ENCODE data around the gene PARD6G. TPM values are rescaled to one million over a fixed set of nuclear protein-coding genes. Genes with fewer than 3 reads are reported as not detected.

The PARD6G gene
- total and polyA plus RNA-seq, 2 of the 13 experiments (the other 11 are each of a cell fraction or from before 2014, with no cell fraction given), result 3.6 to 7.4 TPM

DNA sequence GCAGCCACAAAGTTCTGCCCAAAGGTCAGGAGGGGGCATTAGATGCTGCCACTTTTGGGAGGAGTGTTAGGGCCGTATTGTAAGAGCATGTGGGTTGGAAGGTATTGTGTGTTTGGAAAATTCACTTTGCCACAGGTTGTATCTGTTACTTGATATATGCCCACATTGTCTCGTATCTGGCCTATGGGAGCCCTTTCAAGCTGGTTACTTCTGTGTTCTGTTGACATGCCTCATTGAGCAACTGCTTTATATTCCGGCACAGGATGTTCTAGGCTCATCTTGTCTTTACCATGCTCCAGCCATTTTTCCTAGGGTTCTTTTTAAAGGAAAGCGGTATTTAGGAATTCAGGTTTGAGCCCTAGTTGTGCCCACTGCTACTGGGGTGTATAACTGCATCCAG lies 132.3 kb downstream of the PARD6G start:
- no peaks in the 10 kb centered on the region for H3K9me3 ChIP-seq (ENCODE audit: low read length)
- no peak overlapping the region for H3K9ac ChIP-seq (ENCODE audit: insufficient read depth, low read depth, low read length)
- DNase-seq (ENCODE audit: low spot score) (no peak), FAIRE-seq (no peak), ATAC-seq (no peak)
- H3K4me3 ChIP-seq (replicated peaks in 1 of 3; ENCODE audit: insufficient read depth in 1 of 3, low read depth in 2 of 3, low read length in 3 of 3), result no peak overlapping the region
- ChIA-PET CTCF (ENCODE audit: low intra/inter-chr PET ratio, low total read pairs) (no interaction called here), POLR2A (no interaction called here)
- H3K36me3 ChIP-seq (replicated peaks in 1 of 2; ENCODE audit: control insufficient read depth in 1 of 2, insufficient read depth in 2 of 2, low read length in 2 of 2), result peaks cover 5 to 34% of the 10 kb centered on the region in 2 experiments
- H3K27me3 ChIP-seq (ENCODE audit: control insufficient read depth in 1 of 2, insufficient read depth in 2 of 2, low read length in 2 of 2), result no peaks in the 10 kb centered on the region
- intact Hi-C loops (cut with micrococcal nuclease; ENCODE audit: unreplicated experiment), result no loop called here
- H3K27ac ChIP-seq (ENCODE audit: extremely low read length, insufficient read depth, low read length), result no peak overlapping the region
- no peak overlapping the region for H2AFZ ChIP-seq (ENCODE audit: low read length)
- in situ Hi-C loops (cut with HindIII; ENCODE audit: extremely low pct_ligation_motif_present, low pct_unique_long_range_greater_than_20kb), result no loop called here
- peaks cover 76% of the 10 kb centered on the region for H4K20me1 ChIP-seq (ENCODE audit: insufficient read depth, low read length)
- H3K4me2 ChIP-seq (ENCODE audit: low read depth, low read length), result no peak overlapping the region
- no TSS peak for BruUV-seq (replicated peaks)
- 100% methylated on average over 4 of the region's 4 CpGs for WGBS (ENCODE audit: low lambda C conversion rate)
- peaks cover 96% of the 10 kb centered on the region for H3K79me2 ChIP-seq (ENCODE audit: insufficient read depth, low read length)
- H3K4me1 ChIP-seq (ENCODE audit: insufficient read depth, low read length), result peaks cover 86% of the 10 kb centered on the region
- TF ChIP-seq BORCS8-MEF2B (CRISPR knock-in tag; IDR thresholded peaks at IDR 0.05), result no peak
- TF ChIP-seq HOXA7 (CRISPR knock-in tag; IDR thresholded peaks at IDR 0.05), result no peak
- no peak for TF ChIP-seq MEIS2 (CRISPR knock-in tag; IDR thresholded peaks at IDR 0.05)
- no peak for TF ChIP-seq CBFB (CRISPR knock-in tag; IDR thresholded peaks at IDR 0.05)
- no peak for TF ChIP-seq ZNF350 (CRISPR knock-in tag; IDR thresholded peaks at IDR 0.05; ENCODE audit: borderline replicate concordance, low read depth)
- TF ChIP-seq ZNF33B (CRISPR knock-in tag; IDR thresholded peaks at IDR 0.05), result no peak
- TF ChIP-seq, protein P1, sequence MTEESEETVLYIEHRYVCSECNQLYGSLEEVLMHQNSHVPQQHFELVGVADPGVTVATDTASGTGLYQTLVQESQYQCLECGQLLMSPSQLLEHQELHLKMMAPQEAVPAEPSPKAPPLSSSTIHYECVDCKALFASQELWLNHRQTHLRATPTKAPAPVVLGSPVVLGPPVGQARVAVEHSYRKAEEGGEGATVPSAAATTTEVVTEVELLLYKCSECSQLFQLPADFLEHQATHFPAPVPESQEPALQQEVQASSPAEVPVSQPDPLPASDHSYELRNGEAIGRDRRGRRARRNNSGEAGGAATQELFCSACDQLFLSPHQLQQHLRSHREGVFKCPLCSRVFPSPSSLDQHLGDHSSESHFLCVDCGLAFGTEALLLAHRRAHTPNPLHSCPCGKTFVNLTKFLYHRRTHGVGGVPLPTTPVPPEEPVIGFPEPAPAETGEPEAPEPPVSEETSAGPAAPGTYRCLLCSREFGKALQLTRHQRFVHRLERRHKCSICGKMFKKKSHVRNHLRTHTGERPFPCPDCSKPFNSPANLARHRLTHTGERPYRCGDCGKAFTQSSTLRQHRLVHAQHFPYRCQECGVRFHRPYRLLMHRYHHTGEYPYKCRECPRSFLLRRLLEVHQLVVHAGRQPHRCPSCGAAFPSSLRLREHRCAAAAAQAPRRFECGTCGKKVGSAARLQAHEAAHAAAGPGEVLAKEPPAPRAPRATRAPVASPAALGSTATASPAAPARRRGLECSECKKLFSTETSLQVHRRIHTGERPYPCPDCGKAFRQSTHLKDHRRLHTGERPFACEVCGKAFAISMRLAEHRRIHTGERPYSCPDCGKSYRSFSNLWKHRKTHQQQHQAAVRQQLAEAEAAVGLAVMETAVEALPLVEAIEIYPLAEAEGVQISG (CRISPR knock-in tag; IDR thresholded peaks at IDR 0.05), result no peak
- TF ChIP-seq, protein P2, sequence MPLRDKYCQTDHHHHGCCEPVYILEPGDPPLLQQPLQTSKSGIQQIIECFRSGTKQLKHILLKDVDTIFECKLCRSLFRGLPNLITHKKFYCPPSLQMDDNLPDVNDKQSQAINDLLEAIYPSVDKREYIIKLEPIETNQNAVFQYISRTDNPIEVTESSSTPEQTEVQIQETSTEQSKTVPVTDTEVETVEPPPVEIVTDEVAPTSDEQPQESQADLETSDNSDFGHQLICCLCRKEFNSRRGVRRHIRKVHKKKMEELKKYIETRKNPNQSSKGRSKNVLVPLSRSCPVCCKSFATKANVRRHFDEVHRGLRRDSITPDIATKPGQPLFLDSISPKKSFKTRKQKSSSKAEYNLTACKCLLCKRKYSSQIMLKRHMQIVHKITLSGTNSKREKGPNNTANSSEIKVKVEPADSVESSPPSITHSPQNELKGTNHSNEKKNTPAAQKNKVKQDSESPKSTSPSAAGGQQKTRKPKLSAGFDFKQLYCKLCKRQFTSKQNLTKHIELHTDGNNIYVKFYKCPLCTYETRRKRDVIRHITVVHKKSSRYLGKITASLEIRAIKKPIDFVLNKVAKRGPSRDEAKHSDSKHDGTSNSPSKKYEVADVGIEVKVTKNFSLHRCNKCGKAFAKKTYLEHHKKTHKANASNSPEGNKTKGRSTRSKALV (CRISPR knock-in tag; IDR thresholded peaks at IDR 0.05), result no peak
- TF ChIP-seq ZNF780A (CRISPR knock-in tag; IDR thresholded peaks at IDR 0.05), result no peak
- TF ChIP-seq STAT5B (CRISPR knock-in tag; IDR thresholded peaks at IDR 0.05), result no peak
- TF ChIP-seq, protein P3, sequence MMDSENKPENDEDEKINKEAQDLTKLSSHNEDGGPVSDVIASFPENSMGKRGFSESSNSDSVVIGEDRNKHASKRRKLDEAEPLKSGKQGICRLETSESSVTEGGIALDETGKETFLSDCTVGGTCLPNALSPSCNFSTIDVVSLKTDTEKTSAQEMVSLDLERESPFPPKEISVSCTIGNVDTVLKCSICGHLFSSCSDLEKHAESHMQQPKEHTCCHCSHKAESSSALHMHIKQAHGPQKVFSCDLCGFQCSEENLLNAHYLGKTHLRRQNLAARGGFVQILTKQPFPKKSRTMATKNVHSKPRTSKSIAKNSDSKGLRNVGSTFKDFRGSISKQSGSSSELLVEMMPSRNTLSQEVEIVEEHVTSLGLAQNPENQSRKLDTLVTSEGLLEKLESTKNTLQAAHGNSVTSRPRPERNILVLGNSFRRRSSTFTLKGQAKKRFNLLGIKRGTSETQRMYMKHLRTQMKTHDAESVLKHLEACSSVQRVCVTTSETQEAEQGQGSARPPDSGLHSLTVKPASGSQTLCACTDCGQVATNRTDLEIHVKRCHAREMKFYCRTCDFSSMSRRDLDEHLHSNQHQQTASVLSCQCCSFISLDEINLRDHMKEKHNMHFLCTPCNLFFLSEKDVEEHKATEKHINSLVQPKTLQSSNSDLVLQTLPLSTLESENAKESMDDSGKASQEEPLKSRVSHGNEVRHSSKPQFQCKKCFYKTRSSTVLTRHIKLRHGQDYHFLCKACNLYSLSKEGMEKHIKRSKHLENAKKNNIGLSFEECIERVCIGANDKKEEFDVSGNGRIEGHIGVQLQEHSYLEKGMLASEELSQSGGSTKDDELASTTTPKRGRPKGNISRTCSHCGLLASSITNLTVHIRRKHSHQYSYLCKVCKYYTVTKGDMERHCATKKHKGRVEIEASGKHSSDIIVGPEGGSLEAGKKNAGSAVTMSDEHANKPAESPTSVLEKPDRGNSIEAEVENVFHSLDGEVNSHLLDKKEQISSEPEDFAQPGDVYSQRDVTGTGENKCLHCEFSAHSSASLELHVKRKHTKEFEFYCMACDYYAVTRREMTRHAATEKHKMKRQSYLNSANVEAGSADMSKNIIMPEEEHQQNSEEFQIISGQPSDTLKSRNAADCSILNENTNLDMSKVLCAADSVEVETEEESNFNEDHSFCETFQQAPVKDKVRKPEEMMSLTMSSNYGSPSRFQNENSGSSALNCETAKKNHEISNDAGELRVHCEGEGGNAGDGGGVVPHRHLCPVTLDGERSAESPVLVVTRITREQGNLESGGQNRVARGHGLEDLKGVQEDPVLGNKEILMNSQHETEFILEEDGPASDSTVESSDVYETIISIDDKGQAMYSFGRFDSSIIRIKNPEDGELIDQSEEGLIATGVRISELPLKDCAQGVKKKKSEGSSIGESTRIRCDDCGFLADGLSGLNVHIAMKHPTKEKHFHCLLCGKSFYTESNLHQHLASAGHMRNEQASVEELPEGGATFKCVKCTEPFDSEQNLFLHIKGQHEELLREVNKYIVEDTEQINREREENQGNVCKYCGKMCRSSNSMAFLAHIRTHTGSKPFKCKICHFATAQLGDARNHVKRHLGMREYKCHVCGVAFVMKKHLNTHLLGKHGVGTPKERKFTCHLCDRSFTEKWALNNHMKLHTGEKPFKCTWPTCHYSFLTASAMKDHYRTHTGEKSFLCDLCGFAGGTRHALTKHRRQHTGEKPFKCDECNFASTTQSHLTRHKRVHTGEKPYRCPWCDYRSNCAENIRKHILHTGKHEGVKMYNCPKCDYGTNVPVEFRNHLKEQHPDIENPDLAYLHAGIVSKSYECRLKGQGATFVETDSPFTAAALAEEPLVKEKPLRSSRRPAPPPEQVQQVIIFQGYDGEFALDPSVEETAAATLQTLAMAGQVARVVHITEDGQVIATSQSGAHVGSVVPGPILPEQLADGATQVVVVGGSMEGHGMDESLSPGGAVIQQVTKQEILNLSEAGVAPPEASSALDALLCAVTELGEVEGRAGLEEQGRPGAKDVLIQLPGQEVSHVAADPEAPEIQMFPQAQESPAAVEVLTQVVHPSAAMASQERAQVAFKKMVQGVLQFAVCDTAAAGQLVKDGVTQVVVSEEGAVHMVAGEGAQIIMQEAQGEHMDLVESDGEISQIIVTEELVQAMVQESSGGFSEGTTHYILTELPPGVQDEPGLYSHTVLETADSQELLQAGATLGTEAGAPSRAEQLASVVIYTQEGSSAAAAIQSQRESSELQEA (CRISPR knock-in tag; IDR thresholded peaks at IDR 0.05; ENCODE audit: not compliant biosample characterization), result no peak

All from HepG2 (cell line).